ENCODE data around the gene RRAGA.
"Not testable (repeated sequence)": the region's sequence is repeated elsewhere in the genome, so short reads cannot be mapped to it uniquely, and the experiment has no call there.

Gene RRAGA

GRCh38 chr9:19048966-19049916 is at the start of gene RRAGA:
TSS of gene RRAGA (plus strand) at chr9:19049427. CDS start at chr9:19049660, 233 bp downstream.
- DNase-seq (ENCODE audit: low read depth in 2 of 2): peak; percentile 82 to 87

DNA sequence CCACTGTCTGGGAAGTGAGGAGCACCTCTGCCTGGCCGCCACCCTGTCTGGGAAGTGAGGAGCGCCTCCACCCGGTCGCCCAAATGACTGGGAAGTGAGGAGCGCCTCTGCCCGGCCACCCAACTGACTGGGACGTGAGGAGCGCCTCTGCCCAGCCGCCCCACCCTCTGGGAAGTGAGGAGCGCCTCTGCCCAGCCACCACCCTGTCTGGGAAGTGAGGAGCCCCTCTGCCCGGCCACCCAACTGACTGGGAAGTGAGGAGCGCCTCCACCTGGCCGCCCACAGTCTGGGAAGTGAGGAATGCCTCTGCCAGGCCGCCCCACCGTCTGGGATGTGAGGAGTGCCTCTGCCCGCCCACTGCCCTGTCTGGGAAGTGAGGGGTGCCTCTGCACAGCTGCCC is 49.1 kb upstream of the RRAGA start:
- DNase-seq (ENCODE audit: low read depth in 2 of 2): no peak

GRCh38 chr9:19009391-19009965 is 39.7 kb upstream of the RRAGA start:
- DNase-seq (ENCODE audit: low read depth in 2 of 2): no peak

DNA sequence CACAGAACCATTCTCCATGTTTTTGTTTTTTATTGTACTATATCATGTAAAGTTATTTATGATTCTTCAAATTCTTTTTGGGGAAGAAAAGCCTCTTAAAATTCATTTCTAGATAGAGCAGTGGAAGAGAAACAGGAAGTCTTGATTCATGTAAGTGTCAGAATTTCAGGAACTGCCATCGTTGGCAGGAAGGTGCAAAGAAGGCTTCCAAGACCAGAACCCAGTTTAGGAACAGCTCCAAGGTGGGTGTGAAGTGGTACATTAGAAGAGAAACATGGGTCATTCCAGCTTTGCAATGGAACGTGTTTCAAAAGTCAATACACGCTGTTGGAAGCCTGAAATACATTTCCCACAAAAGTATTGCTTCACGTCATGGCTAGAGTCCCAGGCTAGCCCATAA is 31.0 kb upstream of the RRAGA start:
- DNase-seq (ENCODE audit: low read depth in 2 of 2): no peak

- no peak for DNase-seq (ENCODE audit: low read depth in 2 of 2)
These were observed 28.3 kb upstream of the RRAGA start for GRCh38 chr9:19020886-19021455.

GRCh38 chr9:19021649-19022048 is 27.6 kb upstream of the RRAGA start:
- not testable (repeated sequence) for DNase-seq (ENCODE audit: low read depth in 2 of 2)

- no peak for DNase-seq (ENCODE audit: low read depth in 2 of 2)
These were observed 27.0 kb upstream of the RRAGA start for GRCh38 chr9:19022206-19022605.

DNA sequence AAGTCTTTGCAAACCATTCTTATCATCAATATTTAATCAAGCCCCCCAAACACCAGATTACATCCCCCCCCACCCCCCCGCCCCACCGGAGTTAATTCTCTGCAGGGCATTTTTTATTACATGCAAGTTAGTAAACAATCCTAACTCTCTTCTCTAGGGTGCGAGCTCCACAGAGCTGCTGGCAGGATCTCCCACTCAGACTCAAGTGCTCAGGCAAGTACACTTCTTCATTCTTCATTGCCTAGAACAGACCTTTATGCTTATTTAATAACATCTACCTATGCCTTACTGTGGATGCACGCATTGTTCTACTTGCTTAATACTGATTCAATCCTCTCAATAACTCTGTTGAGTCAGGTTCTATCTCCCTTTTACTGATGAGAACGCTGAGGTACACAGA is 26.1 kb upstream of the RRAGA start:
- no peak for DNase-seq (ENCODE audit: low read depth in 2 of 2)

DNA sequence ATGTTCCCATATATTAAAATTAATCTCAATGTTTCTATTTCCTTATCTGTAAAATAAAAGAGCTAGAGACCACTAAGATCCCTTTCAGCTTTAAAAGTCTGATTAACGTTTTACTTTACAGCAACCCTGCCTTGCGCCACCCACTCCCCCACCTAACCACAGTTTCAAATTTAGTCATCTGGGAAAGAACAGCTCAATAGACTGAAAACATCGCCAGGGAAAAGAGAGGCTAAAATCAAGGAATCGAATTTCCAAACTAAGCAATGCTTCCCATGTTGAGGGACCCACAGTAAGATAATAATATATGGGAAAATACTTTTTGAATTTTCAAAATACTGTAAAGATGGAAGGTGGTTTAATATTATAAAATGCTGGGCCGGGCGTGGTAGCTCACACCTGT is 22.9 kb upstream of the RRAGA start:
- no peak for DNase-seq (ENCODE audit: low read depth in 2 of 2)

- no peak for DNase-seq (ENCODE audit: low read depth in 2 of 2)
These were observed 21.4 kb upstream of the RRAGA start for GRCh38 chr9:19027825-19028224.

GRCh38 chr9:19028835-19029451 is 20.3 kb upstream of the RRAGA start:
- DNase-seq (ENCODE audit: low read depth in 2 of 2): no peak

- no peak for DNase-seq (ENCODE audit: low read depth in 2 of 2)
These were observed 18.3 kb upstream of the RRAGA start for GRCh38 chr9:19030899-19031298.

GRCh38 chr9:19032406-19032805 is 16.8 kb upstream of the RRAGA start:
- no peak for DNase-seq (ENCODE audit: low read depth in 2 of 2)

DNA sequence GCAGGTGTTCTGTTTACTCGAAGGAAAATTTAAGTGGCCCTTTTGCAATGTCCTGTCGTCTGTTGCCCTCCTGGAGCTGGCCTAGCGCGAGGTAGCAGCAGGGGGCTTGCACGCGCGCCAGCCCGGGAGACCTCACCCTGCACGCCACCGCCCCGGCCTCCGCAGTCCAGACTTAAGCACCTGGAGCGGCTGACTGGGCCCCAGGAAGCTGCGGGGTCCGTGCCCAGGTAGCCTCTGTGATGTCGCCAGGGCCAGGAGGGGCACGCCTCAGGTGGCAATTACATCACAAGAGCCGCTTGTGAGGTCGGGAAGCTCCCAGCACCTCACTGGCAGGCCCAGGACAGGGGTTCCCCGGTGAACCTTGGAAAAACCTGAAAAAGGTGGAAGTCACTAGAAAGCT is 16.2 kb upstream of the RRAGA start, which contains the start of gene SAXO1:
Gene SAXO1, minus strand, starts transcription at position 195 of the 400 bp plus-strand sequence. CDS start 301 bp downstream, outside the sequence.
- DNase-seq (ENCODE audit: low read depth in 2 of 2): no peak

DNA sequence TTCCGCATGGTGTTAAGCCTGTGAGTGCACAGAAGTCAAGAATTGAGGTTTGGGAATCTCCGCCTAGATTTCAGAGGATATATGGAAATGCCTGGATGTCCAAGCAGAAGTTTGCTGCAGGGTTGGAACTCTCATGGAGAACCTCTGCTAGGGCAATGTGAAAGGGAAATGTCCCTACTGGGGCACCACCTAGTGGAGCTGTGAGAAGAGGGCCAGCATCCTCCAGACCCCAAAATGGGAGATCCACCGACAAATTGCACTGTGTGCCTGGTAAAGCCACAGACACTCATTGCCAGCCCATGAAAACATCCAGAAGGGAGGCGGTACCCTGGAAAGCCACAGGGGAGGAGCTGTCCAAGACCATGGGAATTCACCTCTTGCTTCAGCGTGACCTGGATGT is 12.6 kb upstream of the RRAGA start:
- no peak for DNase-seq (ENCODE audit: low read depth in 2 of 2)

DNA sequence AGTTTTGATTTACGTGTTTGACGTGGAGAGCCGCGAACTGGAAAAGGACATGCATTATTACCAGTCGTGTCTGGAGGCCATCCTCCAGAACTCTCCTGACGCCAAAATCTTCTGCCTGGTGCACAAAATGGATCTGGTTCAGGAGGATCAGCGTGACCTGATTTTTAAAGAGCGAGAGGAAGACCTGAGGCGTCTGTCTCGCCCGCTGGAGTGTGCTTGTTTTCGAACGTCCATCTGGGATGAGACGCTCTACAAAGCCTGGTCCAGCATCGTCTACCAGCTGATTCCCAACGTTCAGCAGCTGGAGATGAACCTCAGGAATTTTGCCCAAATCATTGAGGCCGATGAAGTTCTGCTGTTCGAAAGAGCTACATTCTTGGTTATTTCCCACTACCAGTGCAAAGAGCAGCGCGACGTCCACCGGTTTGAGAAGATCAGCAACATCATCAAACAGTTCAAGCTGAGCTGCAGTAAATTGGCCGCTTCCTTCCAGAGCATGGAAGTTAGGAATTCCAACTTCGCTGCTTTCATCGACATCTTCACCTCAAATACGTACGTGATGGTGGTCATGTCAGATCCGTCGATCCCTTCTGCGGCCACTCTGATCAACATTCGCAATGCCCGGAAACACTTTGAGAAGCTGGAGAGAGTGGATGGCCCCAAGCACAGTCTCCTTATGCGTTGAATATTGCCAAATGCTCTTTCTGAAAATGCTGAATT is 850 bp downstream of the RRAGA start:
- no peak for DNase-seq (ENCODE audit: low read depth in 2 of 2)

DNA sequence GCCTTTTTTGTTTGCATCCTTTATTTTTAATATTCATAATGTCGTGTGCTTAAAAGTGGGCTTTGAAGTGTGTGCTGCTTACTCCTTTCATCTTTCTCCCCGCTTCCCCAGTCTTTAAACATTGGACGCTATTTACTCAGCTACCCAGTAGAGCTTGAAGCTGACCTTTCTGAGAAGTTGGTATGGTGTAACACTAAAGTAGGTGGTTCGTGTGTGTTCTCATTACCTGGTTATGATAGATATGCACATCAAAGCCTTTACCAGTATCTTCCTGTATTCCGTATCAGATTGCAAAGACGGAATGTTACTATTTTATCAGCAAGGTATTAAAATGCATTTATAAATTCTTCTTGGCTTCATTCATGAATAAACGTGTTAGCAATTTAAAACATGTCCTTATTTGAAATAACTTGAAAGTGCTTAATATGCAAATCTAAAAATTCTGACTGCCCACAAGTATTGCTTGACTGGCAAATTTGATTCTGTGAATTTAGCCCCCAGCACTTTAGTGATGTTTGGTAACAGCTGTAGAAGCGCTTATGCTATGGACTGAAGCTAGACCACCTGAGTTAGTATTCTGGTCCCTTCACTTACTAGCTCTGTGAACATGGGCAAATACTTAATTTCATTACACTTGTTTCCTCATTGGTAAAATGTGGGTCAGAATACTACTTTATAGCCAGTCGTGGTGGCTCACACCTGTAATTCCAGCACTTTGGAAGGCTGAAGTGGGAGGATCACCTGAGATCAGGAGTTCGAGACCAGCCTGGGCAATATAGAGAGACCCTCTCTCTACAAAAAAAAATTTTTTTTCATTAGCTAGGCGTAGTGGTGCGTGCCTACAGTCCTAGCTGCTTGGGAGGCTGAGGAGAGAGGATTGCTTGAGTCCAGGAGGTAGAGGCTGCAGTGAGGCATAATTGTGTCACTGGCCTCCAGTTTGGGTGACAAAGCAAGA is 1.7 kb downstream of the RRAGA start:
- DNase-seq (ENCODE audit: low read depth in 2 of 2): no peak

DNA sequence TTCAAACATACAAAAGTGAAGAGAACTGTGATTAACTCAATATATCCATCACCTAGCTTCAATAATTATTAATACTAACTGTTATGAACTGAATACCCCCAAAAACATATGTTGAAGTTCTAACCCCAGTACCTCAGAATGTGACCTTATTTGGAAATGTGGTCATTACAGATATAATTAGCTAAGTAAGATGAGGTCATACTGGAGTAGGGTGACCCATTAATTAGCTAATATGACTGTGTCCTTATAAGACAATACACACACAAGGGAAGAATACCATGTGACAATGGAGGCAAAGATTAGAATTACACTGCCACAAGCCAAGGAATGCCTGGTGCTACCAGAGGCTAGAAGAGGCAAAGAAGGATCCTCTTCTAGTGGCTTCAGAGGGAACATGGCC is 7.8 kb downstream of the RRAGA start:
- no peak for DNase-seq (ENCODE audit: low read depth in 2 of 2)

DNA sequence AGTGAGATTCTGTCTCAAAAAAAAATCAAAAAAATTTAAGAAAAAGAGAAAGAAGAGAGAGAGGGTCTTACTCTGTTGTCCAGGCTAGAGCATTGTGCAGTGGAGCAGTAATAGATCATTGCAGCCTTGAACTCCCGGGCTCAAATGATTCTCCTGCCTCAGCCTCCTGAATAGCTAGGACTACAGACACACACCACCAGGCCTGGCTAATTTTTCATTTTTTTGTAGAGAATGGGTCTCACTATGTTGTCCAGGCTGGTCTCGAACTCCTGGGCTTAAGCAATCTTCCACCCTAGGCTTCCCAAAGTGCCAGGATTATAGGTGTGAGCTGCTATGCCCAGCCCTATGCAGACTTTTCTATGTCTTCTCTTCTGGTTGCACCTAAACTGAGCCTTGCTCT is 25.0 kb downstream of the RRAGA start:
- DNase-seq (ENCODE audit: low read depth in 2 of 2): no peak

DNA sequence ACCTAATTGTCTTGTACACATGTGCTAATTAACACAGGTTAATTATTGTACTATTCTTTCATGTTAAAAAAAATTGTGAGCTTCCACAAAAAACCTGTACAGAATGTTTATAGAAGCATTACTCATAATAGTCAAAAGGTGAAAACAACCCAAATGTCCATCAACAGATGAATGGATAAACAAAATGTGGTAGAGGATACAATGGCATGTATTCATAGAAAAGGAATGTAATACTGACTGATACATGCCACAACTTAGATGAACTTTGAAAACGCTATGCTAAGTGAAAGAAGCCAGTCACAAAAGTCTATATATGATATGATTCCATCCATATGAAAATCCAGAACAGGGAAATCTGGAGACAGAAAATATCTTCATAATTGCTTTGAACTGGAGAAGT is 25.6 kb downstream of the RRAGA start:
- no peak for DNase-seq (ENCODE audit: low read depth in 2 of 2)

DNA sequence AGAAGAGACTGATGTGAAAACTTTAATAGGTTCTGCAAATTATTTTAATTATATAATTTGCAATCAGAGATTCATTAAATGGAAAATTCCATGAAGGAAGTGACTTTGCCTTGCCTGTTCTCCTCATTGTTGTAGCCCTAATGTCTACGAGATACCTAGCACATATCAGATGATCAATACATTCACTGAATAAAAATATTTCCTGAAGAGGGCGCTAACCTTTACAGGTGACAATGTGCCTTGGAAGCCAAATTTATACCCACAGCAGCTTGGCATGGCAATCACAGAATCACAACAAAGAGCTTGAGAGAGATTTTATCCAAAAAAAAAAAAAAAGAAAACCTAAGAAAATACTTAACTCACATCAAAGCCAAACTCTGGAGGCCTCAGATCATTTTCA is 36.1 kb downstream of the RRAGA start:
- DNase-seq (ENCODE audit: low read depth in 2 of 2): no peak

Measured in stimulated activated CD8-positive, alpha-beta memory T cell treated with anti-CD3 and anti-CD28 coated beads, Interleukin-15, amount 100 ng/mL, for 4 hours (primary cell).